Sigmoid colon (tissue), 4 donors: ENCODE data around the gene C16orf90.

Experiments used
- CTCF ChIP-seq, 4 experiments: fragments of 450-650 bp in 3 of 4; fragments of 200-600 bp in 1 of 4; IDR thresholded peaks; one replicate each; pipeline ENCODE4 v1.5.1; 2016 to 2019; ENCODE audit warnings: antibody characterized with exemption in 4 of 4, mild to moderate bottlenecking in 3 of 4, moderate library complexity in 2 of 4
- EP300 ChIP-seq, 4 donors: sonication (generic); formaldehyde crosslinking; IDR thresholded peaks; one replicate each; pipeline ENCODE4 v1.6.1; 2017; ENCODE audit warnings: antibody characterized with exemption in 4 of 4
- POLR2A ChIP-seq, 2 donors: fragments of 450-650 bp; IDR thresholded peaks; one replicate each; pipeline ENCODE4 v1.6.1; 2016; ENCODE audit warnings: antibody characterized with exemption in 2 of 2, mild to moderate bottlenecking in 2 of 2, moderate library complexity in 2 of 2
- POLR2AphosphoS5 ChIP-seq, 4 donors: sonication (generic); formaldehyde crosslinking; IDR thresholded peaks; one replicate each; pipeline ENCODE4 v1.6.1; 2017; ENCODE audit warnings: antibody characterized with exemption in 4 of 4

- TF ChIP-seq CTCF (IDR thresholded peaks at IDR 0.05) (no peak), POLR2A (IDR thresholded peaks at IDR 0.05) (no peak), EP300 (IDR thresholded peaks at IDR 0.05) (no peak), POLR2AphosphoS5 (IDR thresholded peaks at IDR 0.05) (no peak)
Observed at GRCh38 chr16:3508736-3509135, 13.4 kb upstream of the C16orf90 start.
